BJ (cell line): Measurements from ENCODE around the gene EML6. TPM values are rescaled to one million over a fixed set of nuclear protein-coding genes. Genes with fewer than 3 reads are reported as not detected.

Source experiments
- CTCF ChIA-PET: fragments of 350-600 bp; formaldehyde crosslinking; extraction: SDS; loops from one replicate; lab custom pipeline; 2021; ENCODE audit warnings: antibody characterized with exemption, inconsistent platforms; lab: Yijun Ruan, JAX
- POLR2A ChIA-PET: fragments of 300-600 bp; sonication (Branson Sonifier 250); formaldehyde crosslinking; extraction: SDS; loops from one replicate; lab custom pipeline; 2021; ENCODE audit warnings: antibody characterized with exemption; lab: Charles Lee
- DNase-seq: peaks from one replicate; pipeline ENCODE4 v3.0.0-alpha.2; 2011; ENCODE audit warnings: low read depth
- H3K27me3 ChIP-seq: 2 replicates; pipeline ENCODE4 v1.6.0; 2011; ENCODE audit warnings: low read length; ENCODE audit not compliant: control insufficient read depth, insufficient read depth
- H3K36me3 ChIP-seq: 2 replicates; pipeline ENCODE4 v1.5.1; 2011; ENCODE audit warnings: low read length; ENCODE audit not compliant: control insufficient read depth, insufficient read depth
- H3K4me3 ChIP-seq: 2 replicates; pipeline ENCODE4 v1.5.1; 2011; ENCODE audit warnings: low read depth, mild to moderate bottlenecking, control low read depth, low read length
- polyA plus RNA-seq: library from polyadenylated mRNA; depleted of rRNA; stranded (reverse); fragments of >200 nt; gene quantifications from 2 replicates; pipeline ENCODE4 v1.2.3, GENCODE V29; 2011
- TF ChIP-seq, protein P1 (sequence below): IDR thresholded peaks from 2 replicates; pipeline ENCODE4 v1.5.1; 2011; ENCODE audit warnings: low read depth, mild to moderate bottlenecking, control low read depth, inconsistent platforms, low read length, moderate library complexity; ENCODE audit not compliant: insufficient read depth

The EML6 gene
- polyA plus RNA-seq, 1 experiment, result 0.18 TPM

DNA sequence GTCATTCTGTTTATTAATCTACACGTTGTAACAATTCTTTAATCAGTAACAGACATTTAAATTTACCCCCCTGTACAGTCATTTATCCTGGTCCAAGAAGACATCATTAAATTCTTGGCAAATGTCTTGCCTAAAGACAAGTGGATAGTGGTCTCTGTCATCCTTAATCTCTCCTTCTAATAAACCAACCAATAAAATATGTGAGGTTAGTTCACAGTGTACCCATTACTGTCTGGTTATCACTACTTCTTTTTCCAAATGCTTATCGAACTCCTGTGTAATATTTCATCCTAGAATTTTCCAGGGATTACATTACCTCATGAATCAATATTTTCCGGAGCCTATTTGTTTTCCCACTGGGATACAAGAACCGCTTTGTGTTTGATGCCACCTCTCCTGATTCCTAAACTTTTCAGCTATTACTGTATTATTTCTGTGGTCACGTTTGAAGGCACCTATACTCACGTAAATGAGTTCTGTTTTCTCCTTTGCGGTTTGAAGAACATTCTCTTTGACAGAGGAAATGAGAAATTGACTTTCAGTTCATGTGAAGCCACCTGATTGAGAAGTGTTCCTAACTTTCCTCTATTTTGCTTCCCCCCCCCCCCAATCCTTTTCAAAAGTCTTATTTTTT, 195.3 kb downstream of the EML6 start:
- no peak for DNase-seq
- no peak overlapping the region for H3K4me3 ChIP-seq
- ChIA-PET CTCF (no interaction called here), POLR2A (no interaction called here)
- TF ChIP-seq, protein P1, sequence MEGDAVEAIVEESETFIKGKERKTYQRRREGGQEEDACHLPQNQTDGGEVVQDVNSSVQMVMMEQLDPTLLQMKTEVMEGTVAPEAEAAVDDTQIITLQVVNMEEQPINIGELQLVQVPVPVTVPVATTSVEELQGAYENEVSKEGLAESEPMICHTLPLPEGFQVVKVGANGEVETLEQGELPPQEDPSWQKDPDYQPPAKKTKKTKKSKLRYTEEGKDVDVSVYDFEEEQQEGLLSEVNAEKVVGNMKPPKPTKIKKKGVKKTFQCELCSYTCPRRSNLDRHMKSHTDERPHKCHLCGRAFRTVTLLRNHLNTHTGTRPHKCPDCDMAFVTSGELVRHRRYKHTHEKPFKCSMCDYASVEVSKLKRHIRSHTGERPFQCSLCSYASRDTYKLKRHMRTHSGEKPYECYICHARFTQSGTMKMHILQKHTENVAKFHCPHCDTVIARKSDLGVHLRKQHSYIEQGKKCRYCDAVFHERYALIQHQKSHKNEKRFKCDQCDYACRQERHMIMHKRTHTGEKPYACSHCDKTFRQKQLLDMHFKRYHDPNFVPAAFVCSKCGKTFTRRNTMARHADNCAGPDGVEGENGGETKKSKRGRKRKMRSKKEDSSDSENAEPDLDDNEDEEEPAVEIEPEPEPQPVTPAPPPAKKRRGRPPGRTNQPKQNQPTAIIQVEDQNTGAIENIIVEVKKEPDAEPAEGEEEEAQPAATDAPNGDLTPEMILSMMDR, result no peak
- H3K27me3 ChIP-seq, result no peaks in the 10 kb centered on the region
- H3K36me3 ChIP-seq, result no peaks in the 10 kb centered on the region

DNA sequence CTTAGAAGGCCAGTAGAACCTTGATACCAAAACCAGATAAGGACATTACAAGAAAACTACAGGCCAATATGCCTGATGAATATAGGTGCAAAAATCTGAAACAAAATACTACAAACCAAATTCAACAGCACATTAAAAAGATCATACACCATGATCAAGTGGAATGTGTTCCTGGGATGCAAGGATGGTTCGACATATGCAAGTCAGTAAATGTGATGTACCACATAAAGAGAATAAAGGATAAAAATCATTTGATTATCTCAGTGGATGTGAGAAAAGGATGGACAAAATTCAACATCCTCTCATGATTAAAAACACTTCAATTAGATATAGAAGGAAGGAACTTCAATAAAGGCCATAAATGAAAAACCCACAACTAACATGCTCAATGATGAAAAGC, 197.2 kb downstream of the EML6 start:
- Histone ChIP-seq H3K4me3 (no peak overlapping the region), H3K27me3 (no peaks in the 10 kb centered on the region), H3K36me3 (no peaks in the 10 kb centered on the region)
- ChIA-PET POLR2A (no interaction called here), CTCF (no interaction called here)
- TF ChIP-seq, protein P1, result no peak
- no peak for DNase-seq

DNA sequence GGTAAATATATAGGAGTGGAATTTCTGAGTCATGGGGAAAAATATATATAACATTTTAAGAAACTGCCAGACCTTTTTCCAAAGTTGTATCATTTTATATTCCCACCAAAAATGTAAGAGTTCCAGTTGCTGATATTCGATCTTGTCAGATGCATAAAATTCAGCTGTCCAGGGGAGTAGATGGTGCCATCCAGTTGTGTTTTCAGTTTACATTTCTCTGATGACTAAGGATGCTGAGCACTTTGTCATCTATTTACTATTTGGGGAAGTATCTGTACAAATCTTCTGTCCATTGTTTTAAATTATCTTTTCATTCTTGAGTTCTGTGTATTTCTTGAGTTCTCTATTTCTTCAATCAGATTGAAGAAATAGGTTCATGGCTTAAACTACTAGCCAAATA, 200.7 kb downstream of the EML6 start:
- Histone ChIP-seq H3K4me3 (no peak overlapping the region), H3K36me3 (no peaks in the 10 kb centered on the region), H3K27me3 (0 out of 2 replicates have a peak, but pooled peaks cover 2% of the 10 kb centered on the region)
- DNase-seq, result no peak
- CTCF ChIA-PET, result interaction anchor here (1.0 kb wide), 1 partner anchor 51 kb away, joined by 4 read pairs; no protein-coding TSS in a partner anchor
- TF ChIP-seq, protein P1, result no peak
- POLR2A ChIA-PET, result no interaction called here

DNA sequence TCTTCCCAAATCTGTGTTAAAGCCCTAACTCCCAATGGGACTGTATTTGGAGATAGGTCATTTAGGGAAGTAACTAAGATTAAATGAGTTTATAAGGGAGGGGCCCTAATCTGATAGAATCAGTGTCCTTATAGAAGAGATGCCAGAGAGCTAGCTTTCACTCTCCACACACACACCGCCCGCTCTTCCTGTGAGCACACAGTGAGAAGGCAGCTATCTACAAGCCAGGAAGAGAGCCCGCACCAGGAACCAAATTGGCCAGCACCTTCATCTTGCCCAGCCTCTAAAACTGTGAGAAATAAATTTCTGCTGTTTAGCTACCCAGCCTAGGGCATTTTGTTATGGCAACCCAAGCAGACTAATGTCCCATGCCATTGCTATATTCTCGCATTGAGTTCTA, 201.6 kb downstream of the EML6 start:
- no peaks in the 10 kb centered on the region for H3K36me3 ChIP-seq
- ChIA-PET POLR2A (no interaction called here), CTCF (interaction anchor here (1.2 kb wide), 1 partner anchor 14 kb away, joined by 6 read pairs; no protein-coding TSS in a partner anchor)
- no peak overlapping the region for H3K4me3 ChIP-seq
- TF ChIP-seq, protein P1, result no peak
- DNase-seq, result no peak
- 0 out of 2 replicates have a peak, but pooled peaks cover 2% of the 10 kb centered on the region for H3K27me3 ChIP-seq

DNA sequence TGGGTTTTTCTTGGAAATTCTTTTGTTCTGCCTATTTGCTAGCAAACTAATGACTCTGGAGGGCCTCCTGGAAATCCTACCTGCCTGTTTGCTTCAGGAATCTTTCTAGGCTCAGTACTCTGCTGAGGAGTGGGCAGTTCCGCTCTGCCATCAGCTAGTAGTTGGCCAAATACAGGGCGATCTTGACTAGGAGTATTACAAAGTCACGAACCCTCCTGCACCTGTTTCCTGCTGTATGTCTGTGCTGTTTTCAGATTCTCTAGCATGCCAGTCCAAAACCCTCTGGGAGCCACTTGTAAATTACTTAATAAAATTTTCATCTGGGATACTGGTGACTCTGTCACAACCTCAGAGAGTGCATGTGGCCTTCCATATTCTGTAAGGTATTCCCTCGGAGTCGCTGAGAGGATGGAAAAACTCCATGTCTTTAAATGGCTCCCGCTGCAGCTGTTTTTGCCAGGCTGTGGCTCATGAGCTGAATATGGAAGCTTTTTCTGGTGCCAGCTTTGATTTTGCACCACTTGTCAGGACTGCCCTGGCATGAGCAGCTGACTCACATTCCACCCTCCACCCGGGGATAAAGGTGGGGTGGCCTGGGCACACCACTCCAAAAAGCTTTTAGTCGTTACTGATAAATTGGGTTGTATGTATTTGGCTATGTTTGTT, 203.8 kb downstream of the EML6 start:
- Histone ChIP-seq H3K4me3 (no peak overlapping the region), H3K36me3 (no peaks in the 10 kb centered on the region), H3K27me3 (peaks cover 2% of the 10 kb centered on the region; the same call in 1 of the 2 replicates)
- TF ChIP-seq, protein P1, result no peak
- ChIA-PET POLR2A (no interaction called here), CTCF (interaction anchor here (0.6 kb wide), 1 partner anchor 12 kb away, joined by 3 read pairs; no protein-coding TSS in a partner anchor)
- DNase-seq, result no peak
